GM23248 (cell line): Measurements from ENCODE around the gene TRAM2. TPM values are rescaled to one million over a fixed set of nuclear protein-coding genes. Genes with fewer than 3 reads are reported as not detected.

Experiments
- DNase-seq: peaks from one replicate; pipeline ENCODE4 v3.0.0-alpha.2; 2015
- H2AFZ ChIP-seq: fragments of 200-600 bp; sonication (generic); 2 replicates; pipeline ENCODE4 v1.6.1; 2016; ENCODE audit warnings: antibody characterized with exemption
- H3F3A ChIP-seq: fragments of 200-600 bp; sonication (generic); 2 replicates; pipeline ENCODE4 v1.6.1; 2016; ENCODE audit warnings: mild to moderate bottlenecking, antibody characterized with exemption, mixed run types; ENCODE audit not compliant: insufficient read depth
- H3K27ac ChIP-seq: fragments of 200-600 bp; sonication (generic); 2 replicates; pipeline ENCODE4 v1.5.1; 2016; ENCODE audit warnings: mild to moderate bottlenecking
- H3K27me3 ChIP-seq: fragments of 200-600 bp; sonication (generic); replicated peaks from 2 replicates; pipeline ENCODE4 v1.6.1; 2016; ENCODE audit warnings: mild to moderate bottlenecking; ENCODE audit not compliant: insufficient read depth
- H3K36me3 ChIP-seq: fragments of 200-600 bp; sonication (generic); 2 replicates; pipeline ENCODE4 v1.6.1; 2016; ENCODE audit warnings: low read depth, mild to moderate bottlenecking
- H3K4me1 ChIP-seq: fragments of 200-600 bp; sonication (generic); 2 replicates; pipeline ENCODE4 v1.6.1; 2016; ENCODE audit warnings: mild to moderate bottlenecking; ENCODE audit not compliant: insufficient read depth
- H3K4me2 ChIP-seq: fragments of 200-600 bp; sonication (generic); one replicate; pipeline ENCODE4 v1.6.1; 2016; ENCODE audit warnings: mild to moderate bottlenecking; ENCODE audit not compliant: unreplicated experiment
- H3K4me3 ChIP-seq: fragments of 200-600 bp; sonication (generic); 2 replicates; pipeline ENCODE4 v1.5.1; 2016; ENCODE audit warnings: mild to moderate bottlenecking
- H3K79me2 ChIP-seq: fragments of 200-600 bp; sonication (generic); 2 replicates; pipeline ENCODE4 v1.6.1; 2016; ENCODE audit warnings: mild to moderate bottlenecking; ENCODE audit not compliant: insufficient read depth
- H3K9ac ChIP-seq: fragments of 200-600 bp; sonication (generic); 2 replicates; pipeline ENCODE4 v1.6.1; 2016; ENCODE audit warnings: mild to moderate bottlenecking
- H3K9me2 ChIP-seq: fragments of 200-600 bp; sonication (generic); 2 replicates; pipeline ENCODE4 v1.6.1; 2016; ENCODE audit warnings: mixed run types, mild to moderate bottlenecking, moderate library complexity; ENCODE audit not compliant: insufficient read depth
- H3K9me3 ChIP-seq: fragments of 200-600 bp; sonication (generic); one replicate; pipeline ENCODE4 v1.6.1; 2017; ENCODE audit warnings: low read depth
- H4K20me1 ChIP-seq: fragments of 200-600 bp; sonication (generic); 2 replicates; pipeline ENCODE4 v1.6.0; 2016; ENCODE audit not compliant: insufficient read depth
- EZH2 ChIP-seq: fragments of 200-600 bp; sonication (generic); IDR thresholded peaks from 2 replicates; pipeline ENCODE4 v1.6.1; 2018; ENCODE audit warnings: antibody characterized with exemption, mild to moderate bottlenecking; ENCODE audit not compliant: insufficient read depth, poor library complexity, severe bottlenecking
- EZH2phosphoT487 ChIP-seq: fragments of 200-600 bp; sonication (generic); IDR thresholded peaks from 2 replicates; pipeline ENCODE4 v1.6.1; 2018; ENCODE audit warnings: antibody characterized with exemption, moderate library complexity, mild to moderate bottlenecking, low read depth; ENCODE audit not compliant: insufficient read depth
- WGBS, 2 experiments: methylation state at CpG; one replicate each; pipeline ENCODE4 v1.1.6; 2015 to 2017; ENCODE audit warnings: low lambda C conversion rate in 2 of 2, low coverage in 1 of 2; ENCODE audit errors: missing lambda C conversion rate in 2 of 2; 5-methylcytosine and 5-hydroxymethylcytosine counted together
- in situ Hi-C: fragments of 300-500 bp; cut with MboI; formaldehyde crosslinking; loops from 2 replicates; pipeline ENCODE4 v1.15.0; 2020
- polyA plus RNA-seq: library from polyadenylated mRNA; unstranded; fragments of >200 nt; fragmentation: Nextera tagmentation; extraction: Ambion mirVana; gene quantifications from 2 replicates; pipeline ENCODE4 v1.2.1, GENCODE V29; 2016
- total RNA-seq: library from RNA; depleted of rRNA; stranded (reverse); fragments of >200 nt; shearing (Covaris generic); gene quantifications from 2 replicates; pipeline ENCODE4 v1.2.3, GENCODE V29; 2014

The TRAM2 gene
- total and polyA plus RNA-seq, 2 experiments from 2014 or later: 141 to 174 TPM

GRCh38 chr6:52558266-52559000 is 18.4 kb downstream of the TRAM2 start:
- peak overlapping the region; percentile 57 for H3K9ac ChIP-seq
- no peaks in the 10 kb centered on the region for H4K20me1 ChIP-seq
- peak; percentile 59 for DNase-seq
- peaks cover 12% of the 10 kb centered on the region; the same call in 1 of the 2 replicates for H3K36me3 ChIP-seq
- no peaks in the 10 kb centered on the region for H3K9me2 ChIP-seq
- 31 to 34% methylated on average over 6 of the region's 6 CpGs for WGBS, 2 experiments
- peak overlapping the region; percentile 3; the same call in 1 of the 2 replicates for H3K4me3 ChIP-seq
- H3F3A ChIP-seq: peaks cover 68% of the 10 kb centered on the region
- in situ Hi-C loops: no loop called here
- H2AFZ ChIP-seq: no peak overlapping the region
- no peaks in the 10 kb centered on the region for H3K27me3 ChIP-seq
- H3K9me3 ChIP-seq: no peaks in the 10 kb centered on the region
- H3K79me2 ChIP-seq: peaks cover 100% of the 10 kb centered on the region
- H3K4me1 ChIP-seq: peaks cover 81% of the 10 kb centered on the region
- H3K27ac ChIP-seq: peak overlapping the region; percentile 74
- H3K4me2 ChIP-seq: peak overlapping the region; percentile 59
- no peak for TF ChIP-seq EZH2phosphoT487
- TF ChIP-seq EZH2: no peak

- H3F3A ChIP-seq: peaks cover 76% of the 10 kb centered on the region
- TF ChIP-seq EZH2: no peak
- TF ChIP-seq EZH2phosphoT487: no peak
These were observed 19.2 kb downstream of the TRAM2 start for GRCh38 chr6:52557389-52558265.

GRCh38 chr6:52555518-52556233 is 21.2 kb downstream of the TRAM2 start:
- Histone ChIP-seq H3F3A (peaks cover 90% of the 10 kb centered on the region), H3K9me2 (no peaks in the 10 kb centered on the region), H3K9me3 (no peaks in the 10 kb centered on the region), H3K27me3 (no peaks in the 10 kb centered on the region), H3K79me2 (peaks cover 100% of the 10 kb centered on the region), H3K27ac (peak overlapping the region; percentile 74), H4K20me1 (no peaks in the 10 kb centered on the region), H3K9ac (peak overlapping the region; percentile 39), H3K36me3 (peaks cover 9% of the 10 kb centered on the region; the same call in 1 of the 2 replicates), H3K4me1 (peaks cover 97% of the 10 kb centered on the region), H3K4me2 (peak overlapping the region; percentile 33), H2AFZ (no peak overlapping the region), H3K4me3 (no peak overlapping the region)
- in situ Hi-C loops: no loop called here
- TF ChIP-seq EZH2phosphoT487 (no peak), EZH2 (no peak)
- DNase-seq: peak; percentile 49
- WGBS, 2 experiments: 24 to 34% methylated on average over 5 of the region's 5 CpGs

More at GRCh38 chr6:52557389-52558265, 19.2 kb downstream of the TRAM2 start:
- 26 to 27% methylated on average over 11 of the region's 11 CpGs for WGBS, 2 experiments
- H3K27me3 ChIP-seq: no peaks in the 10 kb centered on the region
- no peaks in the 10 kb centered on the region for H4K20me1 ChIP-seq
- H3K4me3 ChIP-seq: peak overlapping the region; percentile 3; the same call in 1 of the 2 replicates
- H3K36me3 ChIP-seq: peaks cover 9% of the 10 kb centered on the region; the same call in 1 of the 2 replicates
- H3K4me1 ChIP-seq: peaks cover 88% of the 10 kb centered on the region
- peak overlapping the region; percentile 57 for H3K9ac ChIP-seq
- DNase-seq: peak; percentile 46
- in situ Hi-C loops: no loop called here
- peaks cover 100% of the 10 kb centered on the region for H3K79me2 ChIP-seq
- H2AFZ ChIP-seq: no peak overlapping the region
- H3K9me2 ChIP-seq: no peaks in the 10 kb centered on the region
- peak overlapping the region; percentile 59 for H3K4me2 ChIP-seq
- H3K27ac ChIP-seq: peak overlapping the region; percentile 74
- H3K9me3 ChIP-seq: no peaks in the 10 kb centered on the region
